Hematopoietic multipotent progenitor cell treated with erythropoietin and hydrocortisone succinate and interleukin-3 and kit ligand, for 8 days (in vitro differentiated cells): ENCODE measurements around the gene ESF1.
"Not testable (repeated sequence)": the region's sequence is repeated elsewhere in the genome, so short reads cannot be mapped to it uniquely, and the experiment has no call there.

Experiments
- DNase-seq: peaks from one replicate; pipeline ENCODE4 v3.0.0-alpha.2; 2015

ESF1 gene

GRCh38 chr20:13786143-13786828 is 1.6 kb upstream of the ESF1 start:
- DNase-seq, result no peak

GRCh38 chr20:13784271-13784892 is 337 bp downstream of the ESF1 start:
- DNase-seq, result no peak

- DNase-seq, result no peak
These were observed 1.2 kb downstream of the ESF1 start for GRCh38 chr20:13783528-13783927.

GRCh38 chr20:13778827-13779226 is 5.9 kb downstream of the ESF1 start:
- no peak for DNase-seq

GRCh38 chr20:13777171-13777601 is 7.5 kb downstream of the ESF1 start:
- DNase-seq, result no peak

- DNase-seq, result no peak
These were observed 8.9 kb downstream of the ESF1 start for GRCh38 chr20:13775867-13776266.

- DNase-seq, result no peak
These were observed 12.2 kb downstream of the ESF1 start for GRCh38 chr20:13772529-13772928.

- DNase-seq, result peak; percentile 58
These were observed 12.8 kb downstream of the ESF1 start for GRCh38 chr20:13771853-13772453.

- no peak for DNase-seq
These were observed 14.6 kb downstream of the ESF1 start for GRCh38 chr20:13770141-13770540.

- DNase-seq, result no peak
These were observed 18.8 kb downstream of the ESF1 start for GRCh38 chr20:13765868-13766416.

GRCh38 chr20:13765299-13765698 is 19.4 kb downstream of the ESF1 start:
- DNase-seq, result no peak

GRCh38 chr20:13760451-13760946 is 24.2 kb downstream of the ESF1 start:
- DNase-seq, result not testable (repeated sequence)

GRCh38 chr20:13758884-13759283 is 25.8 kb downstream of the ESF1 start:
- DNase-seq, result no peak

GRCh38 chr20:13756551-13756950 is 28.2 kb downstream of the ESF1 start:
- DNase-seq, result no peak

- DNase-seq, result no peak
These were observed 28.9 kb downstream of the ESF1 start for GRCh38 chr20:13755809-13756208.

GRCh38 chr20:13753436-13754036 is 31.2 kb downstream of the ESF1 start:
- DNase-seq, result no peak

GRCh38 chr20:13749811-13750210 is 34.9 kb downstream of the ESF1 start:
- no peak for DNase-seq

- DNase-seq, result no peak
These were observed 38.9 kb downstream of the ESF1 start for GRCh38 chr20:13745784-13746183.

- no peak for DNase-seq
These were observed 40.4 kb downstream of the ESF1 start for GRCh38 chr20:13744352-13744751.

GRCh38 chr20:13741879-13742278 is 42.8 kb downstream of the ESF1 start:
- no peak for DNase-seq

- no peak for DNase-seq
These were observed 44.7 kb downstream of the ESF1 start for GRCh38 chr20:13739731-13740649.

- DNase-seq, result not testable (repeated sequence)
These were observed 46.5 kb downstream of the ESF1 start for GRCh38 chr20:13738187-13738586.
